Nephron (organoid): ENCODE data around the gene ZFR2.

Experiments
- H3K27ac Mint-ChIP-seq, 3 experiments: 2 replicates each; pipeline ENCODE4 v1.8.0; 2020; ENCODE audit warnings: mixed read lengths in 3 of 3, mild to moderate bottlenecking in 2 of 3, moderate library complexity in 1 of 3
- H3K27me3 Mint-ChIP-seq: 2 replicates; pipeline ENCODE4 v1.8.0; 2021; ENCODE audit warnings: low read depth, mild to moderate bottlenecking, moderate library complexity, mixed read lengths
- H3K36me3 Mint-ChIP-seq: 2 replicates; pipeline ENCODE4 v1.8.0; 2020; ENCODE audit warnings: low read depth, mixed read lengths
- H3K4me1 Mint-ChIP-seq: 2 replicates; pipeline ENCODE4 v1.8.0; 2020; ENCODE audit warnings: mixed read lengths
- H3K4me3 Mint-ChIP-seq, 3 experiments: 2 replicates each; pipeline ENCODE4 v1.8.0; 2020; ENCODE audit warnings: mild to moderate bottlenecking in 3 of 3, mixed read lengths in 3 of 3, moderate library complexity in 2 of 3
- H3K9me3 Mint-ChIP-seq: 2 replicates; pipeline ENCODE4 v1.8.0; 2020; ENCODE audit warnings: mixed read lengths
- CTCF ChIP-seq, 3 experiments: fragments of 200-600 bp; sonication (generic); IDR thresholded peaks; one replicate each; pipeline ENCODE4 v1.5.0; 2021; ENCODE audit warnings: antibody characterized with exemption in 3 of 3; ENCODE audit not compliant: unreplicated experiment in 3 of 3

Gene ZFR2

GRCh38 chr19:3849787-3850186 is 19.1 kb downstream of the ZFR2 start:
- no peaks in the 10 kb centered on the region for H3K27me3 Mint-ChIP-seq
- H3K4me1 Mint-ChIP-seq, result no peaks in the 10 kb centered on the region
- no peak for TF ChIP-seq CTCF (IDR thresholded peaks at IDR 0.05; ENCODE audit: unreplicated experiment in 3 of 3)
- H3K4me3 Mint-ChIP-seq, result no peak overlapping the region
- H3K27ac Mint-ChIP-seq, result no peak overlapping the region
- peaks cover 10% of the 10 kb centered on the region for H3K9me3 Mint-ChIP-seq
- H3K36me3 Mint-ChIP-seq, result peaks cover 12% of the 10 kb centered on the region

- no peak overlapping the region for H3K4me3 Mint-ChIP-seq
- peaks cover 10% of the 10 kb centered on the region for H3K9me3 Mint-ChIP-seq
- H3K4me1 Mint-ChIP-seq, result no peaks in the 10 kb centered on the region
- no peak overlapping the region for H3K27ac Mint-ChIP-seq
- H3K36me3 Mint-ChIP-seq, result peaks cover 12% of the 10 kb centered on the region
- TF ChIP-seq CTCF (IDR thresholded peaks at IDR 0.05; ENCODE audit: unreplicated experiment in 3 of 3), result peak in 2 of 3 experiments; percentile 31 to 42
- no peaks in the 10 kb centered on the region for H3K27me3 Mint-ChIP-seq
Measured at GRCh38 chr19:3849092-3849491, 19.7 kb downstream of the ZFR2 start.

GRCh38 chr19:3844596-3844995 is 24.2 kb downstream of the ZFR2 start:
- no peaks in the 10 kb centered on the region for H3K36me3 Mint-ChIP-seq

GRCh38 chr19:3842948-3843347 is 25.9 kb downstream of the ZFR2 start:
- Mint-ChIP-seq H3K27me3 (peaks cover 10% of the 10 kb centered on the region), H3K4me3 (no peak overlapping the region), H3K4me1 (no peaks in the 10 kb centered on the region), H3K36me3 (no peaks in the 10 kb centered on the region), H3K9me3 (no peaks in the 10 kb centered on the region), H3K27ac (no peak overlapping the region)
- TF ChIP-seq CTCF (IDR thresholded peaks at IDR 0.05; ENCODE audit: unreplicated experiment in 3 of 3), result no peak

More at GRCh38 chr19:3844596-3844995, 24.2 kb downstream of the ZFR2 start:
- Mint-ChIP-seq H3K9me3 (no peaks in the 10 kb centered on the region), H3K27ac (no peak overlapping the region), H3K27me3 (peaks cover 4% of the 10 kb centered on the region), H3K4me1 (no peaks in the 10 kb centered on the region), H3K4me3 (no peak overlapping the region)
- no peak for TF ChIP-seq CTCF (IDR thresholded peaks at IDR 0.05; ENCODE audit: unreplicated experiment in 3 of 3)

GRCh38 chr19:3840804-3841203 is 28.0 kb downstream of the ZFR2 start:
- no peaks in the 10 kb centered on the region for H3K4me1 Mint-ChIP-seq
- H3K4me3 Mint-ChIP-seq, result no peak overlapping the region
- TF ChIP-seq CTCF (IDR thresholded peaks at IDR 0.05; ENCODE audit: unreplicated experiment in 3 of 3), result no peak
- H3K36me3 Mint-ChIP-seq, result no peaks in the 10 kb centered on the region
- peaks cover 16% of the 10 kb centered on the region for H3K27me3 Mint-ChIP-seq
- H3K9me3 Mint-ChIP-seq, result no peaks in the 10 kb centered on the region
- no peak overlapping the region for H3K27ac Mint-ChIP-seq

GRCh38 chr19:3839941-3840340 is 28.9 kb downstream of the ZFR2 start:
- no peak overlapping the region for H3K4me3 Mint-ChIP-seq
- no peaks in the 10 kb centered on the region for H3K36me3 Mint-ChIP-seq
- H3K27me3 Mint-ChIP-seq, result peaks cover 16% of the 10 kb centered on the region
- H3K4me1 Mint-ChIP-seq, result no peaks in the 10 kb centered on the region
- no peak for TF ChIP-seq CTCF (IDR thresholded peaks at IDR 0.05; ENCODE audit: unreplicated experiment in 3 of 3)
- no peaks in the 10 kb centered on the region for H3K9me3 Mint-ChIP-seq
- no peak overlapping the region for H3K27ac Mint-ChIP-seq
